HepG2 (cell line): ENCODE data around the gene TCAP. TPM values are rescaled to one million over a fixed set of nuclear protein-coding genes. Genes with fewer than 3 reads are reported as not detected.

Experiments
- ARID2 ChIP-seq: sonication (generic); formaldehyde crosslinking; IDR thresholded peaks from 2 replicates; pipeline ENCODE4 v1.8.1; 2022; ENCODE audit warnings: mild to moderate bottlenecking, missing genetic modification reagents, borderline replicate concordance
- ATRX ChIP-seq: sonication (generic); formaldehyde crosslinking; IDR thresholded peaks from 2 replicates; pipeline ENCODE4 v1.4.0; 2020; ENCODE audit warnings: missing genetic modification reagents, borderline replicate concordance
- DMTF1 ChIP-seq: sonication (generic); formaldehyde crosslinking; IDR thresholded peaks from 2 replicates; pipeline ENCODE4 v1.4.0; 2020; ENCODE audit warnings: mild to moderate bottlenecking, missing genetic modification reagents
- ELF3 ChIP-seq: IDR thresholded peaks from 2 replicates; pipeline ENCODE4 v1.6.1; 2016; ENCODE audit warnings: missing genetic modification reagents, missing compliant biosample characterization
- GATAD1 ChIP-seq: IDR thresholded peaks from 2 replicates; pipeline ENCODE4 v1.6.1; 2016; ENCODE audit warnings: missing genetic modification reagents, missing compliant biosample characterization
- MED13 ChIP-seq: sonication (generic); formaldehyde crosslinking; IDR thresholded peaks from 2 replicates; pipeline ENCODE4 v1.5.0; 2020; ENCODE audit warnings: missing genetic modification reagents
- NPAS2 ChIP-seq: sonication (generic); formaldehyde crosslinking; IDR thresholded peaks from 2 replicates; pipeline ENCODE4 v1.8.0; 2022; ENCODE audit warnings: mild to moderate bottlenecking, missing genetic modification reagents, borderline replicate concordance
- RBAK ChIP-seq: sonication (generic); formaldehyde crosslinking; IDR thresholded peaks from 2 replicates; pipeline ENCODE4 v1.5.1; 2020; ENCODE audit warnings: mild to moderate bottlenecking, missing genetic modification reagents
- TRAFD1 ChIP-seq: sonication (generic); formaldehyde crosslinking; IDR thresholded peaks from 2 replicates; pipeline ENCODE4 v1.5.1; 2020; ENCODE audit warnings: missing genetic modification reagents, mild to moderate bottlenecking, borderline replicate concordance
- TSC22D2 ChIP-seq: sonication (generic); formaldehyde crosslinking; IDR thresholded peaks from 2 replicates; pipeline ENCODE4 v1.5.1; 2020; ENCODE audit warnings: missing genetic modification reagents, mild to moderate bottlenecking, borderline replicate concordance
- ZFP36L1 ChIP-seq: sonication (generic); formaldehyde crosslinking; IDR thresholded peaks from 2 replicates; pipeline ENCODE4 v1.8.0; 2022; ENCODE audit warnings: mild to moderate bottlenecking, missing genetic modification reagents, moderate library complexity
- ZFP41 ChIP-seq: sonication (generic); formaldehyde crosslinking; IDR thresholded peaks from 2 replicates; pipeline ENCODE4 v1.4.0; 2020; ENCODE audit warnings: mild to moderate bottlenecking, missing genetic modification reagents, borderline replicate concordance
- ZNF124 ChIP-seq: sonication (generic); formaldehyde crosslinking; IDR thresholded peaks from 2 replicates; pipeline ENCODE4 v1.4.0; 2020; ENCODE audit warnings: missing genetic modification reagents
- ZNF256 ChIP-seq: sonication (generic); formaldehyde crosslinking; conservative IDR thresholded peaks from 2 replicates; pipeline ENCODE4 v1.4.0; 2020; ENCODE audit warnings: missing genetic modification reagents
- ZNF263 ChIP-seq: sonication (generic); formaldehyde crosslinking; IDR thresholded peaks from 2 replicates; pipeline ENCODE4 v1.4.0; 2020; ENCODE audit warnings: missing genetic modification reagents
- ZNF383 ChIP-seq: sonication (generic); formaldehyde crosslinking; IDR thresholded peaks from 2 replicates; pipeline ENCODE4 v1.4.0; 2020; ENCODE audit warnings: missing genetic modification reagents, mild to moderate bottlenecking, borderline replicate concordance
- ZNF567 ChIP-seq: sonication (generic); formaldehyde crosslinking; IDR thresholded peaks from 2 replicates; pipeline ENCODE4 v1.8.1; 2023; ENCODE audit warnings: mild to moderate bottlenecking, missing genetic modification reagents, borderline replicate concordance
- ZNF772 ChIP-seq: sonication (generic); formaldehyde crosslinking; IDR thresholded peaks from 2 replicates; pipeline ENCODE4 v1.5.0; 2020; ENCODE audit warnings: mild to moderate bottlenecking, missing genetic modification reagents
- ZNF777 ChIP-seq: sonication (generic); formaldehyde crosslinking; IDR thresholded peaks from 2 replicates; pipeline ENCODE4 v1.4.0; 2020; ENCODE audit warnings: missing genetic modification reagents
- polyA plus RNA-seq, 8 experiments: library from polyadenylated mRNA; depleted of rRNA in 3 of 8; stranded (reverse) in 7 of 8; unstranded in 1 of 8; fragments of >200 nt; fragmentation: Illumina TruSeq in 4 of 8; extraction: Trizol in 4 of 8; gene quantifications; 2 replicates each; pipeline versions ENCODE4 v1.2.1 to v1.2.3, GENCODE V29; 2011 to 2016; ENCODE audit warnings: low read depth in 4 of 8, missing spikeins in 1 of 8, mixed read lengths in 1 of 8; ENCODE audit not compliant: insufficient read depth in 1 of 8
- total RNA-seq, 5 experiments: library from RNA; depleted of rRNA; stranded (reverse); fragments of >200 nt; fragmentation: Illumina TruSeq; extraction: Trizol; gene quantifications; 2 replicates each; pipeline ENCODE4 v1.2.3, GENCODE V29; 2016; ENCODE audit warnings: low read depth in 1 of 5
- TF ChIP-seq, protein P1 (sequence below): sonication (generic); formaldehyde crosslinking; IDR thresholded peaks from 2 replicates; pipeline ENCODE4 v1.5.0; 2020; ENCODE audit warnings: missing genetic modification reagents, mild to moderate bottlenecking, borderline replicate concordance
- TF ChIP-seq, protein P2 (sequence below): sonication (generic); formaldehyde crosslinking; IDR thresholded peaks from 2 replicates; pipeline ENCODE4 v1.5.0; 2020; ENCODE audit warnings: missing genetic modification reagents

The TCAP gene
- total and polyA plus RNA-seq, 2 of the 13 experiments (the other 11 are each of a cell fraction or from before 2014, with no cell fraction given) = 0.24 to 0.65 TPM

- no peak for TF ChIP-seq RBAK (CRISPR knock-in tag)
- TF ChIP-seq, protein P1, sequence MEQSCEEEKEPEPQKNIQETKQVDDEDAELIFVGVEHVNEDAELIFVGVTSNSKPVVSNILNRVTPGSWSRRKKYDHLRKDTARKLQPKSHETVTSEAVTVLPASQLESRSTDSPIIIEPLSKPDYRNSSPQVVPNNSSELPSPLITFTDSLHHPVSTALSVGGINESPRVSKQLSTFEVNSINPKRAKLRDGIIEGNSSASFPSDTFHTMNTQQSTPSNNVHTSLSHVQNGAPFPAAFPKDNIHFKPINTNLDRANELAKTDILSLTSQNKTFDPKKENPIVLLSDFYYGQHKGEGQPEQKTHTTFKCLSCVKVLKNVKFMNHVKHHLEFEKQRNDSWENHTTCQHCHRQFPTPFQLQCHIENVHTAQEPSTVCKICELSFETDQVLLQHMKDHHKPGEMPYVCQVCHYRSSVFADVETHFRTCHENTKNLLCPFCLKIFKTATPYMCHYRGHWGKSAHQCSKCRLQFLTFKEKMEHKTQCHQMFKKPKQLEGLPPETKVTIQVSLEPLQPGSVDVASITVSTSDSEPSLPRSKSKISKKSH (CRISPR knock-in tag) = peak; percentile 91
- TF ChIP-seq ZNF256 = no peak
- TF ChIP-seq, protein P2, sequence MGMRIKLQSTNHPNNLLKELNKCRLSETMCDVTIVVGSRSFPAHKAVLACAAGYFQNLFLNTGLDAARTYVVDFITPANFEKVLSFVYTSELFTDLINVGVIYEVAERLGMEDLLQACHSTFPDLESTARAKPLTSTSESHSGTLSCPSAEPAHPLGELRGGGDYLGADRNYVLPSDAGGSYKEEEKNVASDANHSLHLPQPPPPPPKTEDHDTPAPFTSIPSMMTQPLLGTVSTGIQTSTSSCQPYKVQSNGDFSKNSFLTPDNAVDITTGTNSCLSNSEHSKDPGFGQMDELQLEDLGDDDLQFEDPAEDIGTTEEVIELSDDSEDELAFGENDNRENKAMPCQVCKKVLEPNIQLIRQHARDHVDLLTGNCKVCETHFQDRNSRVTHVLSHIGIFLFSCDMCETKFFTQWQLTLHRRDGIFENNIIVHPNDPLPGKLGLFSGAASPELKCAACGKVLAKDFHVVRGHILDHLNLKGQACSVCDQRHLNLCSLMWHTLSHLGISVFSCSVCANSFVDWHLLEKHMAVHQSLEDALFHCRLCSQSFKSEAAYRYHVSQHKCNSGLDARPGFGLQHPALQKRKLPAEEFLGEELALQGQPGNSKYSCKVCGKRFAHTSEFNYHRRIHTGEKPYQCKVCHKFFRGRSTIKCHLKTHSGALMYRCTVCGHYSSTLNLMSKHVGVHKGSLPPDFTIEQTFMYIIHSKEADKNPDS (CRISPR knock-in tag) = peak; percentile 64; the same call in 1 of the 2 replicates
- no peak for TF ChIP-seq ZFP36L1
- 0 out of 2 replicates have a peak, but pooled peaks have one; percentile 33 for TF ChIP-seq ZNF777 (CRISPR knock-in tag)
- 0 out of 2 replicates have a peak, but pooled peaks have one; percentile 89 for TF ChIP-seq ZNF567 (CRISPR knock-in tag)
- TF ChIP-seq TRAFD1 (CRISPR knock-in tag) = peak; percentile 91
- no peak for TF ChIP-seq GATAD1 (CRISPR knock-in tag)
- TF ChIP-seq TSC22D2 (CRISPR knock-in tag) = no peak
- peak; percentile 28; the same call in 1 of the 2 replicates for TF ChIP-seq ELF3 (CRISPR knock-in tag)
- TF ChIP-seq ZNF263 (CRISPR knock-in tag) = 0 out of 2 replicates have a peak, but pooled peaks have one; percentile 61
- 0 out of 2 replicates have a peak, but pooled peaks have one; percentile 54 for TF ChIP-seq ZFP41 (CRISPR knock-in tag)
- TF ChIP-seq NPAS2 (CRISPR knock-in tag) = no peak
- TF ChIP-seq ZNF772 (CRISPR knock-in tag) = peak; percentile 88; the same call in 1 of the 2 replicates
- TF ChIP-seq DMTF1 (CRISPR knock-in tag) = no peak
- peak; percentile 88 for TF ChIP-seq ZNF383
- TF ChIP-seq ARID2 (CRISPR knock-in tag) = no peak
- TF ChIP-seq MED13 (CRISPR knock-in tag) = no peak
- no peak for TF ChIP-seq ATRX (CRISPR knock-in tag)
- TF ChIP-seq ZNF124 (CRISPR knock-in tag) = no peak
These were observed 6.7 kb downstream of the TCAP start (continued) for GRCh38 chr17:39671651-39672521.
